ENCODE data around the gene ALOX5. TPM values are rescaled to one million over a fixed set of nuclear protein-coding genes. Genes with fewer than 3 reads are reported as not detected.

ALOX5 gene
- total and polyA plus RNA-seq, 10 of the 15 experiments (the other 5 are each of a cell fraction or from before 2014, with no cell fraction given), result 0.43 to 102 (median 34.2) TPM

DNA sequence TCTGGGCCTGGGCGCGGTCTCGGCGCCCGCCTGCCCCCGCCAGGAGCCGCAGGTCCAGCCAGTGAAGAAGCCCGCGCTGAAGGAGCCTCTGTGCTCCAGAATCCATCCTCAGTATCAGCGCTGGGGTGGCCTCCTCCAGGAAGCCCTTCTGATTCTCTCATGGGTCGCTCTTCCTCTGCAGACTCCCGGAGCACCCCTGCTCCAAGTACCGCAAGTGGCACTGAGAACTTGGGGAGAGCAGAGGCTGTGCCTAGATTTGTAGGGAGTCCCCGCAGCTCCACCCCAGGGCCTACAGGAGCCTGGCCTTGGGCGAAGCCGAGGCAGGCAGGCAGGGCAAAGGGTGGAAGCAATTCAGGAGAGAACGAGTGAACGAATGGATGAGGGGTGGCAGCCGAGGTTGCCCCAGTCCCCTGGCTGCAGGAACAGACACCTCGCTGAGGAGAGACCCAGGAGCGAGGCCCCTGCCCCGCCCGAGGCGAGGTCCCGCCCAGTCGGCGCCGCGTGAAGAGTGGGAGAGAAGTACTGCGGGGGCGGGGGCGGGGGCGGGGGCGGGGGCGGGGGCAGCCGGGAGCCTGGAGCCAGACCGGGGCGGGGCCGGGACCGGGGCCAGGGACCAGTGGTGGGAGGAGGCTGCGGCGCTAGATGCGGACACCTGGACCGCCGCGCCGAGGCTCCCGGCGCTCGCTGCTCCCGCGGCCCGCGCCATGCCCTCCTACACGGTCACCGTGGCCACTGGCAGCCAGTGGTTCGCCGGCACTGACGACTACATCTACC is at the start of gene ALOX5 (continued):
- no peak for TF ChIP-seq GABPA (IDR thresholded peaks at IDR 0.05; ENCODE audit: low read depth)
- 0 out of 2 replicates have a peak, but pooled peaks have one; percentile 7 for TF ChIP-seq PML (IDR thresholded peaks at IDR 0.05; ENCODE audit: low read length)
- TF ChIP-seq RUNX3 (IDR thresholded peaks at IDR 0.05; ENCODE audit: low read length), result peak; percentile 30
- TF ChIP-seq YBX1 (IDR thresholded peaks at IDR 0.05), result no peak
- no peak for TF ChIP-seq NFYA (IDR thresholded peaks at IDR 0.05; ENCODE audit: borderline replicate concordance, low read depth, low read length)

DNA sequence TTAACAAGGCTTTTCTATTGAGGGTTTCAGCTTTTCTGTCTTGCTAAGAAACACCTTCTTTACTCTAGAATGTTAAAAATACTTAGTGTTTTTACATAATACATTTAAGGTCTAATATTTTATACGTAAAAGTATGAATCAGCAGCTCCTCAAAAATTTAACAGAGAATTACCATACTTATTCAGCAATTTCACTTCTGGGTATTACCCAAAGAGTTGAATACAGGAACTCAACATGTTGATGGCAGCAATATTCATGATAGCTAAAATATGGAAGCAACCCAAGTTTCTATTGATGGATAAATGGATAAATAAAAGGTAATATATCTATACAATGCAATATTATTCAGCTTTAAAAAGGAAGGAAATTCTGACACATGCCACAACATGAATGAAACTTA is 48.9 kb upstream of the ALOX5 start:
- H4K20me1 ChIP-seq (ENCODE audit: control insufficient read depth, insufficient read depth), result no peaks in the 10 kb centered on the region
- no peaks in the 10 kb centered on the region for H3K79me2 ChIP-seq (ENCODE audit: control insufficient read depth, insufficient read depth, low read length)
- ChIA-PET CTCF (no interaction called here), POLR2A (no interaction called here), RAD21 (ENCODE audit: unreplicated experiment) (no interaction called here), SMC1A (ENCODE audit: uncharacterized antibody, unreplicated experiment) (interaction anchor here (1.3 kb wide), 1 partner anchor 10 kb away, joined by 3 read pairs; no protein-coding TSS in a partner anchor)
- intact Hi-C loops (cut with micrococcal nuclease; ENCODE audit: unreplicated experiment), result no loop called here
- 38% methylated on average over 1 of the region's 1 CpG for whole genome bisulfite sequencing (ENCODE audit: insufficient coverage, insufficient replicate concordance, low lambda C conversion rate, missing lambda C conversion rate)
- DNase-seq (ENCODE audit: low read depth, low spot score), result no peak
- no peaks in the 10 kb centered on the region for H3K27me3 ChIP-seq (replicated peaks in 1 of 2; ENCODE audit: control insufficient read depth in 2 of 2, insufficient read depth in 2 of 2, low read length in 1 of 2)
- H2AFZ ChIP-seq (ENCODE audit: control insufficient read depth, low read depth, low read length), result no peak overlapping the region
- BruUV-seq (replicated peaks), result no TSS peak
- no peak for ATAC-seq
- no peaks in the 10 kb centered on the region for H3K4me1 ChIP-seq (ENCODE audit: control insufficient read depth, insufficient read depth, low read length)
- no peak overlapping the region for H3K4me3 ChIP-seq
- H3K36me3 ChIP-seq (ENCODE audit: control insufficient read depth in 2 of 2, insufficient read depth in 2 of 2, low read length in 1 of 2), result no peaks in the 10 kb centered on the region
- no peak overlapping the region for H3K9ac ChIP-seq (ENCODE audit: control insufficient read depth, insufficient read depth, low read length)
- H3K9me3 ChIP-seq (replicated peaks; ENCODE audit: control insufficient read depth, insufficient read depth, low read length), result no peaks in the 10 kb centered on the region; the same call in 1 of the 3 replicates
- in situ Hi-C loops (cut with MboI), result no loop called here
- TF ChIP-seq SREBF1 (IDR thresholded peaks at IDR 0.05; ENCODE audit: low read length) (no peak), BRCA1 (IDR thresholded peaks at IDR 0.05; ENCODE audit: low read depth, low read length) (no peak), ZSCAN29 (IDR thresholded peaks at IDR 0.05) (no peak), TCF7 (IDR thresholded peaks at IDR 0.05; ENCODE audit: borderline replicate concordance) (no peak), CHD4 (IDR thresholded peaks at IDR 0.05) (no peak), IKZF1 (conservative IDR thresholded peaks at IDR 0.05) (no peak), RB1 (IDR thresholded peaks at IDR 0.05; ENCODE audit: borderline replicate concordance) (no peak), KAT2A (conservative IDR thresholded peaks at IDR 0.05; ENCODE audit: control insufficient read depth, low read depth, low read length) (no peak), SMARCA5 (IDR thresholded peaks at IDR 0.05) (no peak)
- TF ChIP-seq, protein P1, sequence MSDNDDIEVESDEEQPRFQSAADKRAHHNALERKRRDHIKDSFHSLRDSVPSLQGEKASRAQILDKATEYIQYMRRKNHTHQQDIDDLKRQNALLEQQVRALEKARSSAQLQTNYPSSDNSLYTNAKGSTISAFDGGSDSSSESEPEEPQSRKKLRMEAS (IDR thresholded peaks at IDR 0.05; ENCODE audit: low read depth, low read length), result no peak
- TF ChIP-seq, protein P2, sequence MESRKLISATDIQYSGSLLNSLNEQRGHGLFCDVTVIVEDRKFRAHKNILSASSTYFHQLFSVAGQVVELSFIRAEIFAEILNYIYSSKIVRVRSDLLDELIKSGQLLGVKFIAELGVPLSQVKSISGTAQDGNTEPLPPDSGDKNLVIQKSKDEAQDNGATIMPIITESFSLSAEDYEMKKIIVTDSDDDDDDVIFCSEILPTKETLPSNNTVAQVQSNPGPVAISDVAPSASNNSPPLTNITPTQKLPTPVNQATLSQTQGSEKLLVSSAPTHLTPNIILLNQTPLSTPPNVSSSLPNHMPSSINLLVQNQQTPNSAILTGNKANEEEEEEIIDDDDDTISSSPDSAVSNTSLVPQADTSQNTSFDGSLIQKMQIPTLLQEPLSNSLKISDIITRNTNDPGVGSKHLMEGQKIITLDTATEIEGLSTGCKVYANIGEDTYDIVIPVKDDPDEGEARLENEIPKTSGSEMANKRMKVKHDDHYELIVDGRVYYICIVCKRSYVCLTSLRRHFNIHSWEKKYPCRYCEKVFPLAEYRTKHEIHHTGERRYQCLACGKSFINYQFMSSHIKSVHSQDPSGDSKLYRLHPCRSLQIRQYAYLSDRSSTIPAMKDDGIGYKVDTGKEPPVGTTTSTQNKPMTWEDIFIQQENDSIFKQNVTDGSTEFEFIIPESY (IDR thresholded peaks at IDR 0.05), result no peak
- TF ChIP-seq, protein P3, sequence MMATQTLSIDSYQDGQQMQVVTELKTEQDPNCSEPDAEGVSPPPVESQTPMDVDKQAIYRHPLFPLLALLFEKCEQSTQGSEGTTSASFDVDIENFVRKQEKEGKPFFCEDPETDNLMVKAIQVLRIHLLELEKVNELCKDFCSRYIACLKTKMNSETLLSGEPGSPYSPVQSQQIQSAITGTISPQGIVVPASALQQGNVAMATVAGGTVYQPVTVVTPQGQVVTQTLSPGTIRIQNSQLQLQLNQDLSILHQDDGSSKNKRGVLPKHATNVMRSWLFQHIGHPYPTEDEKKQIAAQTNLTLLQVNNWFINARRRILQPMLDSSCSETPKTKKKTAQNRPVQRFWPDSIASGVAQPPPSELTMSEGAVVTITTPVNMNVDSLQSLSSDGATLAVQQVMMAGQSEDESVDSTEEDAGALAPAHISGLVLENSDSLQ (IDR thresholded peaks at IDR 0.05), result no peak
- FAIRE-seq, result no peak
- no peak overlapping the region for H3K4me2 ChIP-seq (ENCODE audit: control insufficient read depth, insufficient read depth)
- H3K27ac ChIP-seq (ENCODE audit: control insufficient read depth, insufficient read depth), result no peak overlapping the region
